ENCODE measurements around the gene CSTF3.

Gene CSTF3

GRCh38 chr11:33086017-33086416, 75.3 kb downstream of the CSTF3 start:
- Mint-ChIP-seq H3K27ac (no peak overlapping the region), H3K27me3 (ENCODE audit: low read depth) (no peaks in the 10 kb centered on the region), H3K36me3 (ENCODE audit: low read depth) (peaks cover 35% of the 10 kb centered on the region), H3K9me3 (no peaks in the 10 kb centered on the region), H3K4me3 (no peak overlapping the region), H3K4me1 (ENCODE audit: low read depth) (no peaks in the 10 kb centered on the region)
- no peak for DNase-seq (ENCODE audit: low spot score)

GRCh38 chr11:33083918-33084317, 77.4 kb downstream of the CSTF3 start:
- no peak overlapping the region for H3K4me3 Mint-ChIP-seq
- H3K9me3 Mint-ChIP-seq: no peaks in the 10 kb centered on the region
- H3K27me3 Mint-ChIP-seq (ENCODE audit: low read depth): no peaks in the 10 kb centered on the region
- no peak overlapping the region for H3K27ac Mint-ChIP-seq
- H3K36me3 Mint-ChIP-seq (ENCODE audit: low read depth): peaks cover 31% of the 10 kb centered on the region
- no peaks in the 10 kb centered on the region for H3K4me1 Mint-ChIP-seq (ENCODE audit: low read depth)
- no peak for DNase-seq (ENCODE audit: low spot score)

GRCh38 chr11:33072465-33072864, 88.8 kb downstream of the CSTF3 start:
- no peak for DNase-seq (ENCODE audit: low spot score)
- Mint-ChIP-seq H3K4me1 (ENCODE audit: low read depth) (no peaks in the 10 kb centered on the region), H3K27ac (no peak overlapping the region), H3K4me3 (no peak overlapping the region), H3K9me3 (no peaks in the 10 kb centered on the region), H3K27me3 (ENCODE audit: low read depth) (no peaks in the 10 kb centered on the region), H3K36me3 (ENCODE audit: low read depth) (peaks cover 25% of the 10 kb centered on the region)

GRCh38 chr11:33068611-33069340, 92.5 kb downstream of the CSTF3 start:
- peaks cover 7% of the 10 kb centered on the region for H3K4me1 Mint-ChIP-seq (ENCODE audit: low read depth)
- H3K27me3 Mint-ChIP-seq (ENCODE audit: low read depth): no peaks in the 10 kb centered on the region
- H3K9me3 Mint-ChIP-seq: no peaks in the 10 kb centered on the region
- H3K36me3 Mint-ChIP-seq (ENCODE audit: low read depth): peaks cover 16% of the 10 kb centered on the region
- H3K27ac Mint-ChIP-seq: no peak overlapping the region
- H3K4me3 Mint-ChIP-seq: no peak overlapping the region
- DNase-seq (ENCODE audit: low spot score): no peak

- Mint-ChIP-seq H3K4me1 (ENCODE audit: low read depth) (peaks cover 19% of the 10 kb centered on the region), H3K27ac (no peak overlapping the region), H3K36me3 (ENCODE audit: low read depth) (peaks cover 15% of the 10 kb centered on the region), H3K27me3 (ENCODE audit: low read depth) (no peaks in the 10 kb centered on the region), H3K4me3 (no peak overlapping the region), H3K9me3 (no peaks in the 10 kb centered on the region)
- DNase-seq (ENCODE audit: low spot score): no peak
These were observed 94.0 kb downstream of the CSTF3 start for GRCh38 chr11:33067294-33067693.

- no peaks in the 10 kb centered on the region for H3K27me3 Mint-ChIP-seq (ENCODE audit: low read depth)
- DNase-seq (ENCODE audit: low spot score): peak; percentile 58
- no peak overlapping the region for H3K4me3 Mint-ChIP-seq
- H3K27ac Mint-ChIP-seq: no peak overlapping the region
- no peaks in the 10 kb centered on the region for H3K9me3 Mint-ChIP-seq
- H3K4me1 Mint-ChIP-seq (ENCODE audit: low read depth): peaks cover 21% of the 10 kb centered on the region
- H3K36me3 Mint-ChIP-seq (ENCODE audit: low read depth): peaks cover 22% of the 10 kb centered on the region
These were observed 95.7 kb downstream of the CSTF3 start for GRCh38 chr11:33065445-33066178.

- no peak for DNase-seq (ENCODE audit: low spot score)
- H3K36me3 Mint-ChIP-seq (ENCODE audit: low read depth): peaks cover 25% of the 10 kb centered on the region
- no peaks in the 10 kb centered on the region for H3K27me3 Mint-ChIP-seq (ENCODE audit: low read depth)
- H3K4me1 Mint-ChIP-seq (ENCODE audit: low read depth): peaks cover 23% of the 10 kb centered on the region
- H3K27ac Mint-ChIP-seq: no peak overlapping the region
- no peaks in the 10 kb centered on the region for H3K9me3 Mint-ChIP-seq
- H3K4me3 Mint-ChIP-seq: no peak overlapping the region
These were observed 96.4 kb downstream of the CSTF3 start for GRCh38 chr11:33064866-33065265.

- Mint-ChIP-seq H3K36me3 (ENCODE audit: low read depth) (peaks cover 31% of the 10 kb centered on the region), H3K27me3 (ENCODE audit: low read depth) (no peaks in the 10 kb centered on the region), H3K27ac (no peak overlapping the region), H3K9me3 (no peaks in the 10 kb centered on the region), H3K4me1 (ENCODE audit: low read depth) (peaks cover 25% of the 10 kb centered on the region), H3K4me3 (no peak overlapping the region)
- no peak for DNase-seq (ENCODE audit: low spot score)
These were observed 97.1 kb downstream of the CSTF3 start for GRCh38 chr11:33064033-33064825.

- peak; percentile 29 for DNase-seq (ENCODE audit: low spot score)
- H3K4me3 Mint-ChIP-seq: peak overlapping the region; percentile 45
These were observed 97.9 kb downstream of the CSTF3 start for GRCh38 chr11:33063326-33063881.

GRCh38 chr11:33062137-33062536, 99.1 kb downstream of the CSTF3 start:
- DNase-seq (ENCODE audit: low spot score): no peak
- Mint-ChIP-seq H3K27me3 (ENCODE audit: low read depth) (no peaks in the 10 kb centered on the region), H3K4me3 (no peak overlapping the region), H3K36me3 (ENCODE audit: low read depth) (peaks cover 40% of the 10 kb centered on the region), H3K27ac (no peak overlapping the region), H3K4me1 (ENCODE audit: low read depth) (peaks cover 30% of the 10 kb centered on the region), H3K9me3 (no peaks in the 10 kb centered on the region)

More at GRCh38 chr11:33063326-33063881, 97.9 kb downstream of the CSTF3 start:
- Mint-ChIP-seq H3K9me3 (no peaks in the 10 kb centered on the region), H3K4me1 (ENCODE audit: low read depth) (peaks cover 30% of the 10 kb centered on the region), H3K27me3 (ENCODE audit: low read depth) (no peaks in the 10 kb centered on the region), H3K36me3 (ENCODE audit: low read depth) (peaks cover 37% of the 10 kb centered on the region), H3K27ac (peak overlapping the region; percentile 46)

GRCh38 chr11:33060271-33060670, 101.0 kb downstream of the CSTF3 start:
- Mint-ChIP-seq H3K36me3 (ENCODE audit: low read depth) (peaks cover 41% of the 10 kb centered on the region), H3K27me3 (ENCODE audit: low read depth) (no peaks in the 10 kb centered on the region), H3K4me3 (no peak overlapping the region), H3K27ac (no peak overlapping the region), H3K4me1 (ENCODE audit: low read depth) (peaks cover 30% of the 10 kb centered on the region), H3K9me3 (no peaks in the 10 kb centered on the region)
- DNase-seq (ENCODE audit: low spot score): no peak

- DNase-seq (ENCODE audit: low spot score): no peak
- peaks cover 26% of the 10 kb centered on the region for H3K4me1 Mint-ChIP-seq (ENCODE audit: low read depth)
- no peak overlapping the region for H3K4me3 Mint-ChIP-seq
- no peaks in the 10 kb centered on the region for H3K9me3 Mint-ChIP-seq
- H3K36me3 Mint-ChIP-seq (ENCODE audit: low read depth): peaks cover 45% of the 10 kb centered on the region
- no peaks in the 10 kb centered on the region for H3K27me3 Mint-ChIP-seq (ENCODE audit: low read depth)
- no peak overlapping the region for H3K27ac Mint-ChIP-seq
These were observed 101.8 kb downstream of the CSTF3 start for GRCh38 chr11:33059331-33060007.

- DNase-seq (ENCODE audit: low spot score): no peak
- Mint-ChIP-seq H3K4me3 (no peak overlapping the region), H3K27ac (no peak overlapping the region), H3K4me1 (ENCODE audit: low read depth) (peaks cover 10% of the 10 kb centered on the region), H3K27me3 (ENCODE audit: low read depth) (no peaks in the 10 kb centered on the region), H3K9me3 (no peaks in the 10 kb centered on the region), H3K36me3 (ENCODE audit: low read depth) (peaks cover 42% of the 10 kb centered on the region)
These were observed 104.0 kb downstream of the CSTF3 start for GRCh38 chr11:33057284-33057683.
